Esophagus muscularis mucosa (tissue), 4 donors: Measurements from ENCODE around the gene HTR3D.

Experiments
- CTCF ChIP-seq, 3 experiments: fragments of 200-600 bp in 2 of 3; fragments of 450-650 bp in 1 of 3; sonication (generic) in 2 of 3; IDR thresholded peaks; one replicate each; pipeline ENCODE4 v1.5.1; 2017 to 2019; ENCODE audit warnings: antibody characterized with exemption in 3 of 3, mild to moderate bottlenecking in 2 of 3, moderate library complexity in 1 of 3
- EP300 ChIP-seq: sonication (generic); formaldehyde crosslinking; IDR thresholded peaks from one replicate; pipeline ENCODE4 v1.6.1; 2017; ENCODE audit warnings: antibody characterized with exemption
- POLR2A ChIP-seq: fragments of 450-650 bp; IDR thresholded peaks from one replicate; pipeline ENCODE4 v1.6.1; 2017; ENCODE audit warnings: antibody characterized with exemption, moderate library complexity, mild to moderate bottlenecking, low read depth
- POLR2AphosphoS5 ChIP-seq, 2 donors: sonication (generic); formaldehyde crosslinking; IDR thresholded peaks; one replicate each; pipeline ENCODE4 v1.6.1; 2017; ENCODE audit warnings: antibody characterized with exemption in 2 of 2

- no peak for TF ChIP-seq CTCF (IDR thresholded peaks at IDR 0.05)
- no peak for TF ChIP-seq EP300
- TF ChIP-seq POLR2A = no peak
- peak; percentile 9 to 50 for TF ChIP-seq POLR2AphosphoS5 (IDR thresholded peaks at IDR 0.05)
These were observed 7.9 kb downstream of the HTR3D start for GRCh38 chr3:184039414-184039813.
